Memory B cell (primary cell): ENCODE results near the gene COX6B2.

Experiments
- ATAC-seq: fragments of 150-1000 bp; cut with Tn5 transposase; 2 replicates; pipeline ENCODE4 v1.10.0; 2021; ENCODE audit warnings: low read depth, mild to moderate bottlenecking, moderate library complexity
- DNase-seq, 2 donors: peaks; one replicate each; pipeline ENCODE4 v3.0.0; 2022; ENCODE audit warnings: low spot score in 2 of 2
- H3K27ac Mint-ChIP-seq: one replicate; pipeline ENCODE4 v1.8.0; 2022; ENCODE audit warnings: mild to moderate bottlenecking, moderate library complexity, mixed read lengths
- H3K27me3 Mint-ChIP-seq: one replicate; pipeline ENCODE4 v1.8.0; 2022; ENCODE audit warnings: mixed read lengths
- H3K36me3 Mint-ChIP-seq: one replicate; pipeline ENCODE4 v1.8.0; 2022; ENCODE audit warnings: mild to moderate bottlenecking, mixed read lengths
- H3K4me1 Mint-ChIP-seq: one replicate; pipeline ENCODE4 v1.8.0; 2022; ENCODE audit warnings: mixed read lengths
- H3K4me3 Mint-ChIP-seq: one replicate; pipeline ENCODE4 v1.8.0; 2022; ENCODE audit warnings: mild to moderate bottlenecking, moderate library complexity, mixed read lengths
- H3K9me3 Mint-ChIP-seq: one replicate; pipeline ENCODE4 v1.8.0; 2022; ENCODE audit warnings: mixed read lengths

The COX6B2 gene

GRCh38 chr19:55373306-55373992 lies 18.9 kb upstream of the COX6B2 start:
- Mint-ChIP-seq H3K4me3 (no peak overlapping the region), H3K27me3 (peaks cover 41% of the 10 kb centered on the region)

GRCh38 chr19:55372316-55373081 lies 18.0 kb upstream of the COX6B2 start:
- DNase-seq (no peak), ATAC-seq (no peak)
- no peaks in the 10 kb centered on the region for H3K9me3 Mint-ChIP-seq
- peaks cover 14% of the 10 kb centered on the region for H3K4me1 Mint-ChIP-seq
- H3K36me3 Mint-ChIP-seq: peaks cover 2% of the 10 kb centered on the region
- no peak overlapping the region for H3K4me3 Mint-ChIP-seq
- no peak overlapping the region for H3K27ac Mint-ChIP-seq
- H3K27me3 Mint-ChIP-seq: peaks cover 41% of the 10 kb centered on the region

More at GRCh38 chr19:55373306-55373992, 18.9 kb upstream of the COX6B2 start:
- no peaks in the 10 kb centered on the region for H3K9me3 Mint-ChIP-seq
- no peak overlapping the region for H3K27ac Mint-ChIP-seq
- peak in 1 of 2 donors; percentile 15 for DNase-seq
- ATAC-seq: no peak
- H3K4me1 Mint-ChIP-seq: peaks cover 14% of the 10 kb centered on the region
- peaks cover 2% of the 10 kb centered on the region for H3K36me3 Mint-ChIP-seq

GRCh38 chr19:55370305-55370988 lies 15.9 kb upstream of the COX6B2 start, which contains the start of gene IL11:
Gene IL11, minus strand, starts transcription at chr19:55370463. Its CDS starts 153 bp downstream, at chr19:55370310.
- H3K4me1 Mint-ChIP-seq: peaks cover 14% of the 10 kb centered on the region
- peaks cover 2% of the 10 kb centered on the region for H3K36me3 Mint-ChIP-seq
- no peak within 1 kb of the TSS for H3K27ac Mint-ChIP-seq

GRCh38 chr19:55369653-55370304 lies 15.3 kb upstream of the COX6B2 start:
- H3K27me3 Mint-ChIP-seq: peaks cover 36% of the 10 kb centered on the region

More at GRCh38 chr19:55370305-55370988, 15.9 kb upstream of the COX6B2 start, which contains the start of gene IL11:
- Mint-ChIP-seq H3K27me3 (peaks cover 38% of the 10 kb centered on the region), H3K9me3 (no peaks in the 10 kb centered on the region), H3K4me3 (peak within 1 kb of the TSS; percentile 85)
- no peak for DNase-seq
- no peak for ATAC-seq

GRCh38 chr19:55368701-55369563 lies 14.4 kb upstream of the COX6B2 start:
- no peak overlapping the region for H3K27ac Mint-ChIP-seq
- peaks cover 14% of the 10 kb centered on the region for H3K4me1 Mint-ChIP-seq
- no peaks in the 10 kb centered on the region for H3K9me3 Mint-ChIP-seq
- peaks cover 2% of the 10 kb centered on the region for H3K36me3 Mint-ChIP-seq
- DNase-seq (no peak), ATAC-seq (peak; percentile 48)
- peaks cover 36% of the 10 kb centered on the region for H3K27me3 Mint-ChIP-seq
- no peak overlapping the region for H3K4me3 Mint-ChIP-seq

More at GRCh38 chr19:55369653-55370304, 15.3 kb upstream of the COX6B2 start:
- no peak overlapping the region for H3K27ac Mint-ChIP-seq
- H3K36me3 Mint-ChIP-seq: peaks cover 2% of the 10 kb centered on the region
- H3K4me1 Mint-ChIP-seq: peaks cover 14% of the 10 kb centered on the region
- ATAC-seq: peak; percentile 47
- H3K4me3 Mint-ChIP-seq: peak overlapping the region; percentile 85
- H3K9me3 Mint-ChIP-seq: no peaks in the 10 kb centered on the region
- no peak for DNase-seq

- ATAC-seq: no peak
- peaks cover 30% of the 10 kb centered on the region for H3K27me3 Mint-ChIP-seq
- no peak overlapping the region for H3K27ac Mint-ChIP-seq
- H3K36me3 Mint-ChIP-seq: peaks cover 2% of the 10 kb centered on the region
- no peak for DNase-seq
- H3K4me1 Mint-ChIP-seq: peaks cover 10% of the 10 kb centered on the region
- no peaks in the 10 kb centered on the region for H3K9me3 Mint-ChIP-seq
- no peak overlapping the region for H3K4me3 Mint-ChIP-seq
Measured at GRCh38 chr19:55368106-55368505, 13.6 kb upstream of the COX6B2 start.

GRCh38 chr19:55366790-55367189 lies 12.3 kb upstream of the COX6B2 start:
- DNase-seq (no peak), ATAC-seq (no peak)
- peaks cover 7% of the 10 kb centered on the region for H3K4me1 Mint-ChIP-seq
- no peak overlapping the region for H3K27ac Mint-ChIP-seq
- H3K4me3 Mint-ChIP-seq: no peak overlapping the region
- H3K27me3 Mint-ChIP-seq: peaks cover 24% of the 10 kb centered on the region
- peaks cover 2% of the 10 kb centered on the region for H3K36me3 Mint-ChIP-seq
- H3K9me3 Mint-ChIP-seq: no peaks in the 10 kb centered on the region

GRCh38 chr19:55365964-55366363 lies 11.4 kb upstream of the COX6B2 start:
- no peak for DNase-seq

GRCh38 chr19:55365245-55365644 lies 10.7 kb upstream of the COX6B2 start:
- Mint-ChIP-seq H3K36me3 (peaks cover 2% of the 10 kb centered on the region), H3K27ac (no peak overlapping the region), H3K9me3 (no peaks in the 10 kb centered on the region), H3K4me3 (no peak overlapping the region), H3K27me3 (peaks cover 18% of the 10 kb centered on the region), H3K4me1 (peaks cover 3% of the 10 kb centered on the region)
- no peak for DNase-seq
- no peak for ATAC-seq

More at GRCh38 chr19:55365964-55366363, 11.4 kb upstream of the COX6B2 start:
- no peak overlapping the region for H3K4me3 Mint-ChIP-seq
- H3K36me3 Mint-ChIP-seq: peaks cover 2% of the 10 kb centered on the region
- peaks cover 6% of the 10 kb centered on the region for H3K4me1 Mint-ChIP-seq
- ATAC-seq: no peak
- peaks cover 22% of the 10 kb centered on the region for H3K27me3 Mint-ChIP-seq
- H3K9me3 Mint-ChIP-seq: no peaks in the 10 kb centered on the region
- no peak overlapping the region for H3K27ac Mint-ChIP-seq

GRCh38 chr19:55362990-55363716 lies 8.6 kb upstream of the COX6B2 start, which contains the start of gene GARIN5B:
Gene GARIN5B, minus strand, starts transcription at chr19:55363260. Its CDS starts 194 bp downstream, at chr19:55363066.
- Mint-ChIP-seq H3K4me1 (no peaks in the 10 kb centered on the region), H3K36me3 (no peaks in the 10 kb centered on the region), H3K9me3 (no peaks in the 10 kb centered on the region), H3K27ac (no peak within 1 kb of the TSS), H3K27me3 (peaks cover 14% of the 10 kb centered on the region), H3K4me3 (no peak within 1 kb of the TSS)
- ATAC-seq: no peak
- DNase-seq: no peak

GRCh38 chr19:55362174-55362989 lies 7.9 kb upstream of the COX6B2 start:
- DNase-seq (no peak), ATAC-seq (no peak)
- H3K36me3 Mint-ChIP-seq: no peaks in the 10 kb centered on the region
- H3K4me1 Mint-ChIP-seq: no peaks in the 10 kb centered on the region
- no peaks in the 10 kb centered on the region for H3K9me3 Mint-ChIP-seq
- no peak overlapping the region for H3K4me3 Mint-ChIP-seq
- peaks cover 16% of the 10 kb centered on the region for H3K27me3 Mint-ChIP-seq
- H3K27ac Mint-ChIP-seq: no peak overlapping the region

- H3K36me3 Mint-ChIP-seq: no peaks in the 10 kb centered on the region
- peaks cover 3% of the 10 kb centered on the region for H3K4me1 Mint-ChIP-seq
- no peak for DNase-seq
- H3K27ac Mint-ChIP-seq: no peak overlapping the region
- ATAC-seq: no peak
- no peak overlapping the region for H3K4me3 Mint-ChIP-seq
- H3K27me3 Mint-ChIP-seq: peaks cover 16% of the 10 kb centered on the region
- H3K9me3 Mint-ChIP-seq: no peaks in the 10 kb centered on the region
Measured at GRCh38 chr19:55360902-55361301, 6.4 kb upstream of the COX6B2 start.
